ENCODE data around the gene ZNRF1.
"Not testable (repeated sequence)": the region's sequence is repeated elsewhere in the genome, so short reads cannot be mapped to it uniquely, and the experiment has no call there.

ZNRF1 gene

DNA sequence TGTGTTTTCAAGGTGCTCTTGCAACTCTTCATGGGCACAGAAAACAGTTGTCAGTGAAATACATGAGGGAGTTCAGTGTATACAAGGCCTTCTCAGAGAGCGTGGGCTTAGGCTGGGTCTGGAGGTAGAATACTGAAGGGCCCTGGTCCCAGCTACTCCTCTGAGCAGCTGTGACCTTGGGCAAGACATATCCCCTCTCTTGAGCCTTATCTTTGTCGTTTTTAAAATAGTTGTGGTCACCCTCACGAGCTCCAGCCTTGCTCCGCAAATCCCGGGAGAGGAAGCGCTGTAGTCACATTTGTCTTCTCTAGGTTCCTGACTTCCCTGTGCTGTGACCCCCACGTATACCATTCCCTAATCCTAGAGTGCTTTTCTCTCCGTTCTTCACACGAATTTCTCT, 3.6 kb downstream of the ZNRF1 start:
- no peak for DNase-seq (ENCODE audit: low spot score)

DNA sequence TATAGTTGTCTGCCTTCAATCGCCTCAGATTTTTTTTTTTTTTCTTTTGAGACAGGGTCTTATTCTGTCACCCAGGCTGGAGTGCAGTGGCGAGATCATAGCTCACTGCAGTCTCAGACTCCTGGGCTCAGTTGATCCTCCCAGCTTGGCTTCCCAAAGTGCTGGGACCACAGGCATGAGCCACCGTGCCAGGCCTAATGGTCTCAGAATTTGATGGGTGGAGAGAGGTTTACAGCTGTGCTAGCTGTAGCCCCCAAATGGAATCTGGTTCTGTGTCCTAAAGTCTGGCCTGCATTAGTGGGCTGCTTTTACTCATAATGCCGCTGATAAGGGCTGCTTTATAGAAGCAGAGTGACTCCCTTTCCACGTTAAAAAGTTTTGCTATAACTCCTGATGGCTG, 5.1 kb downstream of the ZNRF1 start:
- no peak for DNase-seq (ENCODE audit: low spot score)

GRCh38 chr16:75004460-75004859, 5.6 kb downstream of the ZNRF1 start:
- DNase-seq (ENCODE audit: low spot score) = no peak

DNA sequence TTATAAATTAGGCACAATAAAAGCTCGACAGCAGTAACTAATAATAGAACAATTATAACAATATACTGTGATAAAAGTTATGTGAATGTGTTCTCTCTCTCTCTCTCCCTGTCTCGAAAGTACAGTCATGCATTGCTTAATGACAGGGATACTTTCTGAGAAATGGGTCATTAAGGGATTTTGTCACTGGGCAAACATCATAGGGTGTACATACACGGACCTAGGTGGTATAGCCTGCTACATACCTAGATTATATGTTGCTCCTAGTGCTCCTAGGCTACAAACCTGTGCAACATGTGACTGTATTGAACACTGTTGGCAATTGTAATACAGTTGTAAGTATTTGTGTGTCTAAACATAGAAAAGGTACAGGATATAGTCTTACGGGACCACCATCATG, 6.9 kb downstream of the ZNRF1 start:
- DNase-seq (ENCODE audit: low spot score) = no peak

GRCh38 chr16:75007443-75007842, 8.6 kb downstream of the ZNRF1 start:
- DNase-seq (ENCODE audit: low spot score) = no peak

DNA sequence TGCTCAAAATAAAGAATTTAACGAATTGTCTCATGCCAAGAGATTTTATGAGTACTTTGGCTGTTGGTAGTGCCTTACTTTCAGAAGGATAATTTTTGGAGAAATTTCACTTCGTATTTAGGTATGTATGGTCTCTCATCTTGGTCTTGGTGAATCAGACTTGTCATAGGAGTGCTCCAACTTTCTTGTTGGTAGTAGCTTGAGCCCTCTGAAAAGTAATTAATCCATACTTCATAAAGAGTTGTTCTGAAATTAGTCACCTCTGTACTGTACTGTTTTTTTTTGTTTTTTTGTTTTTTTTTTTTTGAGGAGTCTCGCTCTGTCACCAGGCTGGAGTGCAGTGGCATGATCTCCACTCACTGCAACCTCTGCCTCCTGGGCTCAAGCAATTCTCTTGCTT, 11.6 kb downstream of the ZNRF1 start:
- DNase-seq (ENCODE audit: low spot score) = no peak

GRCh38 chr16:75011634-75012307, 12.9 kb downstream of the ZNRF1 start:
- DNase-seq (ENCODE audit: low spot score) = peak; percentile 68

DNA sequence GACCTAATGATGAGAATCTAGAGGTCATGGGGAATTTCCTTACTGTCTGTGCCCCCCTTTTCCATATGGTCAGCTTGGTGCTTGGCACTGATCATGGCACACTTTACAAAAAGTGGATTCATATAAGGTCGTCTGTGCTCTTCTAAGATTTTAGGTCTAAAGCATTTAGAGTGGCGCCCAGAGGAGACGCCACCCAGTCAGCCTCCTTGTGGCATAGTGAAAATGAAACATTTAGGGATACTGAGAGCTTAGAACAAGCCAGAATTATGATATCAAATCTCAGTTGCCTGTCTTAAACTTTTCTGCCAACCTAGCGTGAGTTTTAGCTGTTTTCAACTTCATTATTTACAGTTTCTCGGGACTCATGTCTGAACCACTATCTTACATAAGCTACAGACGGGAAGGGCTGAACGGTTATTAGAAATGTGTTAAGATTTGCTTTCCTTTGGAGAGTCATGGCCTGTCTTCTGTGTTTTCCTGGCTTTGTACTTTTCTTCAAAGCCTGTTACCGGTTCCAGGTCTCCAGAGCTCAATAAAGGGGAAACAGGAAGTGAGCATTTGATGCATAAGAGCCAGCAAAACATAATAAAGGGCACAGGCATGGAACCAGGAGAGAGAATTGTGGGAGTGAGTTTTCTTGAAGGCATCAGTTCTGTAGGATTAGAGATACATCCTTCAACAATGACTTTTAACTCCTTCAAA, 13.7 kb downstream of the ZNRF1 start:
- no peak for DNase-seq (ENCODE audit: low spot score)

- not testable (repeated sequence) for DNase-seq (ENCODE audit: low spot score)
Measured at GRCh38 chr16:75013123-75013522, 14.3 kb downstream of the ZNRF1 start.

- no peak for DNase-seq (ENCODE audit: low spot score)
Measured at GRCh38 chr16:75014318-75014717, 15.5 kb downstream of the ZNRF1 start.

DNA sequence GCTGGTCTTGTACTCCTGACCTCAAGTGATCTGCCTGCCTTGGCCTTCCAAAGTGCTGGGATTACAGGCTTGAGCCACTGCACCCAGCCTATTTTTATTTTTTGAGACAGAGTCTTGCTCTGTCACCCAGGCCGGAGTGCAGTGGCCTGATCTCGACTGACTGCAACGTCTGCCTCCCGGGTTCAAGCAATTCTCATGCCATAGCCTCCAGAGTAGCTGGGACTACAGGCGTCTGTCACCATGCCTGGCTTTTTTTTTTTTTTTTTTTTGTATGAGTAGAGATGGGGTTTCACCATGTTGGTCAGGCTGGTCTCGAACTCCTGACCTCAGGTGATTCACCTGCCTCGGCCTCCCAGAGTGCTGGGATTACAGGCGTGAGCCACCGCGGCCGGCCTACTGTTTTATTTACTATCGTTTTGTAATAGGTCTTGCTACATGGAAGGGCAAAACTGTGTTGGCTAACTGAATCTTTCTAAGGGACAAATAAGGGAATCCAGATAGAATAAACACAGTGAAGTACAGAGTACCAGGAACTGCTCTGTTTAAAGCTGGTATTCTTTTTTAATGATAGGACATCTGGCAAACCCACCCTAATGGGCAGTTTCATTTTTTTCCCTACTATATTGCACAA, 17.7 kb downstream of the ZNRF1 start:
- DNase-seq (ENCODE audit: low spot score) = not testable (repeated sequence)

- no peak for DNase-seq (ENCODE audit: low spot score)
Measured at GRCh38 chr16:75017670-75018525, 19.1 kb downstream of the ZNRF1 start.

GRCh38 chr16:75019007-75019406, 20.2 kb downstream of the ZNRF1 start:
- no peak for DNase-seq (ENCODE audit: low spot score)

DNA sequence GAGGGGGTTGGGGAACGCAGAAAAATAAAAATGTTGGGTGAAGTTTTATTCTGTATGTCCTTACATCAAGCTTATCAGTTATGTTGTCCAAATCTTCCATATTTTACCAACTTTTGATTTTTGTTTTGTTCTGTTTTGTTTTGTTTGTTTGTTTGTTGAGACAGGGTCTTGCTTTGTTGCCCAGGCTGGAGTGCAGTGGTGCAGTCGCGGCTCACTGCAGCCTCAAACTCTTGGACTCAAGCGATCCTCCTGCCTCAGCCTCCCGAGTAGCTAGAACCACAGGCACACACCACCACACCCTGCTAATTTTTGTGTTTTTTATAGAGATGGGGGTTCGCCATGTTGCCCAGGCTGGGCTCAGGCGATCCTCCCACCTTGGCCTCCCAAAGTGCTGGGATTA, 20.8 kb downstream of the ZNRF1 start:
- no peak for DNase-seq (ENCODE audit: low spot score)

DNA sequence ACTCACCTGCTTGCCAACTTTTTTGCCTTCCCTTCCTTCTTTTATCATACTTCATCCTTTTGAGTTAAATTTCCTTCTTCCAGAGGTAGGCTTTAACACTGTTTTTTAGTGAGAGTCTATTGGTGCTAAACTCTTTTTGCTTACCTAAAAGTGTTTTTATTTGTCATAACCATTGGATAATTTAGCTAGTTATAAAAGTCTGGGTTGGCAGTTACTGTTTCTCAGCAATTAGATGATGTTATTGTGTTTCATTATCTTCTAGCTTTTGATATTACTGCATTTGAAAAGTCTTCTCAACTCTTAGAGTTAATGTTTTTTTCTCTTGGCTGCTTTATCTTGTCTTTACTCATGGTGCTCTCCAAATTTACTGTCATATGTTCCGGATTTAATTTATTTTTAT, 22.6 kb downstream of the ZNRF1 start:
- no peak for DNase-seq (ENCODE audit: low spot score)

- DNase-seq (ENCODE audit: low spot score) = no peak
Measured at GRCh38 chr16:75022567-75022966, 23.7 kb downstream of the ZNRF1 start.

DNA sequence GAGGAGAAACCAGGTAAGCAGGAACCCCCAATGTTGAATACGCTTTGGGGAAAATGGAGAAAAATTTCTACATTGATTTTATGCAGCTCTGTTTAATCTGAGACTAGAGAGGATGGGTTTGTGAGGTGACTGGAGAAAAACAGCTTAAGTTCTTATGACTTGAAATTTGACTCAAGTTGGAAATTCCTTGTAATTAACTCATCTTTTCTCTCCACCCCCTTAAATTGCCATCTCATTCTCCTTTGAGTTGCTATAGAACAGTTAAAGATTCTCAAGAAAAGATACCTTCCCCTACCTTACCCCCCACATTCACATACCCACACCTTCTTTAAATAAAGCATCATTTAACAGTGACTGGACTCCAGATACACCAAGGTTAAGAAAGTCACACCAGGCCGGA, 24.2 kb downstream of the ZNRF1 start:
- DNase-seq (ENCODE audit: low spot score) = no peak

- DNase-seq (ENCODE audit: low spot score) = no peak
Measured at GRCh38 chr16:75024182-75024581, 25.4 kb downstream of the ZNRF1 start.

DNA sequence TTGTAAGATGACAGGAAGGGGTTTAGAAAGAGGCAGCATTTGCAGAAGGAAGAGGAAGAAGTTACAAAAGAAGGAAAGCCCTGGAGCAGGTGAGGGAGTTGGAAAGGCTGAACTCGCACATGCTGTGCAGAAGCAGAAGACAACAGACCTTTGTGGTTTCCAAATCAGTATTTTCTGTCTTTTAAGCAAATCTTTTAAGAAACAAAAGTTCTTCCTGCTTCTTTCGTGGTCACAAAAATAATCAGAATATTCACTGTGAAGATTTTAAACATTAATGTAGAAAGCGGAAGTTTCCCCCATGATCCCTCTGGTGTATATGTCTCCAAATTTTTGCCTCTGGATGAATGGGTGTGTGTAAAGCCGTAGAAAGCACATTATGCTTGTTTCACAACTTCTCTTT, 25.8 kb downstream of the ZNRF1 start:
- DNase-seq (ENCODE audit: low spot score) = no peak

- DNase-seq (ENCODE audit: low spot score) = no peak
Measured at GRCh38 chr16:75025761-75026160, 26.9 kb downstream of the ZNRF1 start.

- DNase-seq (ENCODE audit: low spot score) = peak; percentile 75
Measured at GRCh38 chr16:75026239-75026891, 27.5 kb downstream of the ZNRF1 start.

DNA sequence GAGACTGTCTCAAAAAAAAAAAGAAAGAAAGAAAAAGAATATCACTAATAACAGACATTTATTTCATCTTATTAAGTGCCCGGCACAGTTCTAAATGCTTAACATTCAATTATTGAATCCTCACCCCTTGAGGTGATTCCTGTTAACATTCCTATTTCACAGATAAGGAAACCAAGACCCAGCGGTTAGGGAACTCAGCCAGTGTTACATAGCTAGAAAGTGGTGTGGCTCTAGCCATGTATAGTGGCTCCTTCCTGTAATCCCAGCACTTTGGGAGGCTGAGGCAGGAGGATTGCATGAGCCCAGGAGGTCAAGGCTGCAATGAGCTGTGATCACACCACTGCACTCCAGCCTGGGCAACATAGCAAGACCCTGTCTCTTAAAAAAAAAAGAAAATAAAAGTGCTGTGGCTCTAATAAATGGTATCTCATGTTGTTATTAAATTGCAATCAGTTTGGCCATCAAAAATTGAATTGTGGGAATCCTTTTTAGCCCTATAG, 28.1 kb downstream of the ZNRF1 start:
- DNase-seq (ENCODE audit: low spot score) = no peak
